Activated CD8-positive, alpha-beta memory T cell treated with anti-CD3 and anti-CD28 coated beads, Interleukin-2, amount 10 ng/mL, durations not matched to agents 7 days and 5 days (primary cell): ENCODE results near the gene ADH1B. TPM values are rescaled to one million over a fixed set of nuclear protein-coding genes. Genes with fewer than 3 reads are reported as not detected.

Experiments
- ATAC-seq: fragments of 150-1000 bp; cut with Tn5 transposase; one replicate; pipeline ENCODE4 v1.10.0; 2021; ENCODE audit warnings: moderate library complexity
- CTCF ChIA-PET: fragments of 350-600 bp; sonication (Branson Sonifier 250); formaldehyde crosslinking; loops from one replicate; lab custom pipeline; 2021; ENCODE audit warnings: antibody characterized with exemption; lab: Charles Lee
- DNase-seq: peaks from one replicate; pipeline ENCODE4 v3.0.0-alpha.2; 2020
- H3K27ac Mint-ChIP-seq: one replicate; pipeline ENCODE4 v1.8.0; 2021; ENCODE audit warnings: mild to moderate bottlenecking, mixed read lengths
- H3K27me3 Mint-ChIP-seq: one replicate; pipeline ENCODE4 v1.8.0; 2021; ENCODE audit warnings: mixed read lengths
- H3K36me3 Mint-ChIP-seq: one replicate; pipeline ENCODE4 v1.8.0; 2021; ENCODE audit warnings: mild to moderate bottlenecking, mixed read lengths
- H3K4me1 Mint-ChIP-seq: one replicate; pipeline ENCODE4 v1.8.0; 2021; ENCODE audit warnings: mixed read lengths
- H3K4me3 Mint-ChIP-seq: one replicate; pipeline ENCODE4 v1.8.0; 2021; ENCODE audit warnings: mild to moderate bottlenecking, moderate library complexity, mixed read lengths
- H3K9me3 Mint-ChIP-seq: one replicate; pipeline ENCODE4 v1.8.0; 2022; ENCODE audit warnings: low read depth, mixed read lengths
- total RNA-seq, 2 experiments: library from RNA; stranded (reverse); gene quantifications; one replicate each; pipeline ENCODE4 v1.2.3, GENCODE V29; 2021

ADH1B gene
- total RNA-seq, 2 experiments from 2014 or later = not detected

- DNase-seq (no peak), ATAC-seq (no peak)
- Mint-ChIP-seq H3K4me3 (no peak overlapping the region), H3K27ac (no peak overlapping the region), H3K4me1 (no peaks in the 10 kb centered on the region), H3K9me3 (no peaks in the 10 kb centered on the region), H3K27me3 (peaks cover 6% of the 10 kb centered on the region), H3K36me3 (no peaks in the 10 kb centered on the region)
- CTCF ChIA-PET = no interaction called here
Measured at GRCh38 chr4:99310389-99310788, 10.8 kb downstream of the ADH1B start.

- H3K27ac Mint-ChIP-seq = no peak overlapping the region
- no peaks in the 10 kb centered on the region for H3K36me3 Mint-ChIP-seq
- H3K9me3 Mint-ChIP-seq = no peaks in the 10 kb centered on the region
- CTCF ChIA-PET = no interaction called here
- DNase-seq (no peak), ATAC-seq (no peak)
- H3K4me1 Mint-ChIP-seq = no peaks in the 10 kb centered on the region
- no peak overlapping the region for H3K4me3 Mint-ChIP-seq
- H3K27me3 Mint-ChIP-seq = peaks cover 6% of the 10 kb centered on the region
Measured at GRCh38 chr4:99305638-99306400, 15.4 kb downstream of the ADH1B start.

- Mint-ChIP-seq H3K4me3 (no peak overlapping the region), H3K27me3 (no peaks in the 10 kb centered on the region), H3K9me3 (no peaks in the 10 kb centered on the region), H3K36me3 (no peaks in the 10 kb centered on the region), H3K4me1 (no peaks in the 10 kb centered on the region), H3K27ac (no peak overlapping the region)
- CTCF ChIA-PET = no interaction called here
- DNase-seq (no peak), ATAC-seq (no peak)
Measured at GRCh38 chr4:99301376-99302164, 19.6 kb downstream of the ADH1B start.

- Mint-ChIP-seq H3K4me1 (no peaks in the 10 kb centered on the region), H3K36me3 (no peaks in the 10 kb centered on the region), H3K27me3 (no peaks in the 10 kb centered on the region), H3K9me3 (peaks cover 4% of the 10 kb centered on the region), H3K4me3 (no peak overlapping the region), H3K27ac (no peak overlapping the region)
- CTCF ChIA-PET = no interaction called here
- ATAC-seq (no peak), DNase-seq (no peak)
Measured at GRCh38 chr4:99300934-99301333, 20.3 kb downstream of the ADH1B start.

GRCh38 chr4:99293357-99293756 lies 27.8 kb downstream of the ADH1B start:
- DNase-seq (no peak), ATAC-seq (no peak)
- Mint-ChIP-seq H3K4me1 (no peaks in the 10 kb centered on the region), H3K36me3 (no peaks in the 10 kb centered on the region), H3K27me3 (no peaks in the 10 kb centered on the region), H3K27ac (no peak overlapping the region), H3K4me3 (no peak overlapping the region), H3K9me3 (peaks cover 4% of the 10 kb centered on the region)
- CTCF ChIA-PET = interaction anchor here (0.7 kb wide), 1 partner anchor 181 kb away, joined by 3 read pairs; no protein-coding TSS in a partner anchor

- H3K27ac Mint-ChIP-seq = no peak within 1 kb of the TSS
Measured at GRCh38 chr4:99290848-99291786, 30.1 kb downstream of the ADH1B start, which contains the start of gene ADH1A. Gene ADH1A (minus strand): TSS chr4:99290985. CDS start chr4:99290914, 71 bp downstream.

GRCh38 chr4:99285387-99285786 lies 35.8 kb downstream of the ADH1B start:
- Mint-ChIP-seq H3K4me1 (no peaks in the 10 kb centered on the region), H3K27ac (no peak overlapping the region), H3K4me3 (no peak overlapping the region), H3K36me3 (no peaks in the 10 kb centered on the region), H3K27me3 (no peaks in the 10 kb centered on the region), H3K9me3 (no peaks in the 10 kb centered on the region)
- DNase-seq (no peak), ATAC-seq (no peak)
- CTCF ChIA-PET = no interaction called here

More at GRCh38 chr4:99290848-99291786, 30.1 kb downstream of the ADH1B start, which contains the start of gene ADH1A:
- H3K4me1 Mint-ChIP-seq = no peaks in the 10 kb centered on the region
- no peak within 1 kb of the TSS for H3K4me3 Mint-ChIP-seq
- H3K36me3 Mint-ChIP-seq = no peaks in the 10 kb centered on the region
- CTCF ChIA-PET = no interaction called here
- no peaks in the 10 kb centered on the region for H3K27me3 Mint-ChIP-seq
- no peak for DNase-seq
- H3K9me3 Mint-ChIP-seq = peaks cover under 1% of the 10 kb centered on the region
- ATAC-seq = no peak

- CTCF ChIA-PET = no interaction called here
- no peak for DNase-seq
- H3K4me3 Mint-ChIP-seq = no peak overlapping the region
- ATAC-seq = no peak
- no peaks in the 10 kb centered on the region for H3K36me3 Mint-ChIP-seq
- H3K4me1 Mint-ChIP-seq = no peaks in the 10 kb centered on the region
- peaks cover 3% of the 10 kb centered on the region for H3K27me3 Mint-ChIP-seq
- no peaks in the 10 kb centered on the region for H3K9me3 Mint-ChIP-seq
- H3K27ac Mint-ChIP-seq = no peak overlapping the region
Measured at GRCh38 chr4:99282731-99283130, 38.5 kb downstream of the ADH1B start.

- Mint-ChIP-seq H3K9me3 (no peaks in the 10 kb centered on the region), H3K27ac (no peak overlapping the region), H3K36me3 (no peaks in the 10 kb centered on the region), H3K4me1 (no peaks in the 10 kb centered on the region), H3K4me3 (no peak overlapping the region), H3K27me3 (peaks cover 3% of the 10 kb centered on the region)
- ATAC-seq (no peak), DNase-seq (no peak)
- CTCF ChIA-PET = no interaction called here
Measured at GRCh38 chr4:99281261-99281660, 39.9 kb downstream of the ADH1B start.

GRCh38 chr4:99276417-99276816 lies 44.8 kb downstream of the ADH1B start:
- H3K4me3 Mint-ChIP-seq = no peak overlapping the region
- no peaks in the 10 kb centered on the region for H3K4me1 Mint-ChIP-seq
- DNase-seq (no peak), ATAC-seq (no peak)
- H3K36me3 Mint-ChIP-seq = no peaks in the 10 kb centered on the region
- CTCF ChIA-PET = no interaction called here
- H3K27me3 Mint-ChIP-seq = peaks cover 3% of the 10 kb centered on the region
- no peak overlapping the region for H3K27ac Mint-ChIP-seq
- no peaks in the 10 kb centered on the region for H3K9me3 Mint-ChIP-seq

- Mint-ChIP-seq H3K4me1 (no peaks in the 10 kb centered on the region), H3K4me3 (no peak overlapping the region), H3K9me3 (no peaks in the 10 kb centered on the region), H3K36me3 (no peaks in the 10 kb centered on the region), H3K27ac (no peak overlapping the region), H3K27me3 (peaks cover 3% of the 10 kb centered on the region)
- no peak for ATAC-seq
- no peak for DNase-seq
- CTCF ChIA-PET = no interaction called here
Measured at GRCh38 chr4:99275885-99276284, 45.3 kb downstream of the ADH1B start.

- CTCF ChIA-PET = no interaction called here
- no peaks in the 10 kb centered on the region for H3K36me3 Mint-ChIP-seq
- H3K27me3 Mint-ChIP-seq = peaks cover 3% of the 10 kb centered on the region
- H3K9me3 Mint-ChIP-seq = no peaks in the 10 kb centered on the region
- no peak overlapping the region for H3K27ac Mint-ChIP-seq
- DNase-seq = no peak
- H3K4me1 Mint-ChIP-seq = no peaks in the 10 kb centered on the region
- no peak overlapping the region for H3K4me3 Mint-ChIP-seq
- no peak for ATAC-seq
Measured at GRCh38 chr4:99275050-99275449, 46.2 kb downstream of the ADH1B start.

GRCh38 chr4:99273704-99274103 lies 47.5 kb downstream of the ADH1B start:
- no peaks in the 10 kb centered on the region for H3K36me3 Mint-ChIP-seq
- H3K27me3 Mint-ChIP-seq = no peaks in the 10 kb centered on the region
- no peak overlapping the region for H3K27ac Mint-ChIP-seq
- no peaks in the 10 kb centered on the region for H3K9me3 Mint-ChIP-seq
- CTCF ChIA-PET = no interaction called here
- no peak for ATAC-seq
- no peak overlapping the region for H3K4me3 Mint-ChIP-seq
- no peaks in the 10 kb centered on the region for H3K4me1 Mint-ChIP-seq
- DNase-seq = no peak
